NCI-H345 treated with DMSO at 0.1 percent for 48 hours (cell line): Measurements from ENCODE around the gene ZNF749.

Experiments
- DNase-seq: peaks from one replicate; lab custom pipeline; 2025; ENCODE audit not compliant: unreplicated experiment; lab: John Stamatoyannopoulos, UW

Gene ZNF749

DNA sequence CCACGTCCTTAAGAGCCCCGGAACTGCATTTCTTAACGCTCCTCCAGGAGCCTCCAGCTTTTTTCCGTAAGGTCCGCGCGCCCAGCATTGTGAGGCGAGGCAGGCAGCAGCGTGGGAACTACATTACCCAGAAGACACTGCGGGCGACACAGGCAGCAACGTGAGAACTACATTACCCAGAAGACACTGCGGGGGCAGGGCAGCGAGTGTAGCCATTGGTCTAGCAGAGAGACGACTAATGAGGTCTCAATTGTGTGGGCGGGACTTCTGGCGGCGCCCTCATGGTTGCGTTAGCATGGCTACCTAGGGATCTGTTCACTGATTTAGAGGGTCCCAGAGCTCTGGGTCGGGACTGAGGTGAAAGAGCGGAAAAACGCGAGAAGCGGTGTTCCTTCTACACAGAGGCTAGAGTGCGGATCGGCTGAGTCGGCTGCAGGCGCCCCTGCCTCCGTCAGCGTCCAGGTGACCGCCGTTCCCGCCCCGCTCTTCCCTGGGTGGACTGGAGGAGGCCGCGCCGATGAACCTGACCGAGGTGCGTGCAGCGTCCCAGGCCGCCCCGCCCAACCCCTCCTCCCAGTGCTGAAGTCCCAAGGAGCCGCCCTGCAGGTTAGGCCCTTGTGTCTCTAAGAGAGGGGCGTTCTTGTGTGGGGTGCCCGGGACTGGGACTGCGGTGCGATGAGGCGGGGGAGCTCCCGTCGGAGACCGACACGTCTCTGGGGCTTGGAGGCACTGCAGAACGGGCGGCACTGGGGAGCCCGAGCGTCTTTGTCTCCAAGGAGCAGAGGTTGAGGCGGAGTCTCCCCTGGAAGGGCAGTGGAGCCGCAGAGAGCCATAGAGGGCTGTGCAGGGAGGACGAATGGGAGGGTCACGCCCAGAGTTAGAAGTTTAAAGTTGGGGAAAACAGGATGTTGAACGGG, at the start of gene ZNF749:
Gene ZNF749, plus strand, starts transcription at position 264 of the 917 bp plus-strand sequence. Its CDS starts 254 bp downstream, at position 518.
- DNase-seq: peak; percentile 87

DNA sequence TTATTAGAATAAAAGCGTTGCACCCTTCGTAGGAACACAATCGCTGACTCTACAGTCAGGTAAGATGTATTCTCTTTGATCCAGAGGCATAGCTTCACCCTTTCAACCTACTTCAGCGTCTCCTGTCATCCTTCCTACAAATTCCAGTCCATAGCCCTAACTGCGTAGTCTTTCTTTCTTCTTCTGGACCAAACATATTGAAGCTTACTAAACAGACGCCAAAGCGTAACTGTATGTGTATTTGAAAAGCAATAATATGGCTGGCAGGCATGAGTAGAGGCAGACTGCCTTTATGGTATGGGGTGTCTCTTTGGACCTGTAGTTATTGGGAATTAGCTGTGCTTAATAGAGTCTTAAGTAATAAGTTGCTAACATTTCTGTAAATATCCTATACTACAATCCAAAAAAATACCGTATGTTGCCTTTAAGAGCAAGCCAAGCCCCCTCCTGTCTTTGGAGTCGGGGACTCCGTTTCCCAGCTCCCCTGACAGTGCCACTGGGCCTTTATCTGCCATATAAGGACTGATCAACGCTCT, 45.9 kb upstream of the ZNF749 start:
- no peak for DNase-seq

DNA sequence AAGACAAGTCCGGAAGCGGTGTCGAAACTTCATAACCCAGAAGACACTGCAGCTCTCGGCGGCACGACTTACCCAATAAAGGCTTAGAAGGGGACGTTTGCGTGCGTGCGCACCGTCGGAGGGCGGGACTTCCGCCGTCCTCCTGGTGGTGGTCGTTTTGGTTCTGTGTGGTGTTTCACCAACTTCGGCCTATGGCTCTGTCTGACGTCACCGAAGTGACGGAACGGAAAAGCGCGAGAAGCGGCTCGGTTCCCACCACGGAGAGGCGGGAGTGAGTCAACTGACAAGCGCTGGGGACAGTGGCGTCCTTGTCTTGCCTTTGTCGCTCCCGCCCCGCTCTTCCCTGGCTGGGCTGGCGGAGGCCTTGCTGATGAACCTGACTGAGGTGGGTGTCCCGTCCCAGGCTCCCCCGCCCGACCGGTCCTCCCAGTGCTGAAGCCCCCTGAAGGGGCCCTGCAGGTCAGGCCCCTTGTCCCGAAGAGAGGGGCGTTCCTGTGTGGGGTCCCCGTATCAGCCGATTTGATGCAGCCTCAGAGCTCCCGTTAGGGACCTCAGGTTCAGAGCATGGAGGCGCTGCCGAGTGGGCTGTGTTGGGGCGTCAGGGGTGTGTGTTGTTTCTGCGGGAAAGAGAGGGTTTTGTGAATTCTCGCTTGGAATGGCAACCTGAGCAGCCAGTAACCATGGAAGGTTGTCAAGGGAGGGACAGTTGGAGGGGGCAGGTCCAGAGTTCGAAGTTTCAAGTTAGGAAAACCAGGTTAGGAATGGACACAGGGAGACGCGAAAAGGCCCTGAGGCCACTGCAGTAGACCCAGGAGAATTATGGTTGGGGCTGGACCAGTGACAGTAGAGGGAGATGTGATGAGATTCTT, 45.2 kb upstream of the ZNF749 start, which contains the start of gene ZNF548:
Gene ZNF548, plus strand, starts transcription at position 125 of the 869 bp plus-strand sequence. Its CDS starts 246 bp downstream, at position 371.
- DNase-seq: peak; percentile 78

DNA sequence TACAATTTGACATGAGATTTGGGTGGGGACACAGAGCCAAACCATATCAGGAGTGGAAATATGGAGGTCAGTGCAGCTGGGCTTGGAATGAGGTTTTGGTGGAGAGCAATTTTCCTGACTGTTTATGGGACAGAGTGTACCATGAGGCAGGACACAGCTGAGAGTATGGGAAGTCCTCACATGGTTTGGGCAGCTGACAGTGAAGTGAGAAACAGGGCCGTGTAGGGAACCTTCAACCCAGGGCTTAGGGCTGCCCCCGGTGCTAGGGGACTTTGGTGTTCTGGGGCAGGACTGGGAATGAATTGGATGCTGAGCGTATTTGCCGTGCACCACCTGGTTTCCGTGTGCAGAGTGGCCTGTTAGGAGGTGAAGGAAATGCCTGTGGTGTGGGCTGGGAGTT, 39.4 kb upstream of the ZNF749 start:
- no peak for DNase-seq

DNA sequence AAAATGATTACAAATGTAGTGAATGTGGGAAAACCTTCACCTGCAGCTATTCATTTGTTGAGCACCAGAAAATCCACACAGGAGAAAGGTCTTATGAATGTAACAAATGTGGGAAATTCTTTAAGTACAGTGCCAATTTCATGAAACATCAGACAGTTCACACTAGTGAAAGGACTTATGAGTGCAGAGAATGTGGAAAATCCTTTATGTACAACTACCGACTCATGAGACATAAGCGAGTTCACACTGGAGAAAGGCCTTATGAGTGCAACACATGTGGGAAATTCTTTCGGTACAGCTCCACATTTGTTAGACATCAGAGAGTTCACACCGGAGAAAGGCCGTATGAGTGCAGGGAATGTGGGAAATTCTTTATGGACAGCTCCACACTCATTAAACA, 36.3 kb upstream of the ZNF749 start:
- no peak for DNase-seq

DNA sequence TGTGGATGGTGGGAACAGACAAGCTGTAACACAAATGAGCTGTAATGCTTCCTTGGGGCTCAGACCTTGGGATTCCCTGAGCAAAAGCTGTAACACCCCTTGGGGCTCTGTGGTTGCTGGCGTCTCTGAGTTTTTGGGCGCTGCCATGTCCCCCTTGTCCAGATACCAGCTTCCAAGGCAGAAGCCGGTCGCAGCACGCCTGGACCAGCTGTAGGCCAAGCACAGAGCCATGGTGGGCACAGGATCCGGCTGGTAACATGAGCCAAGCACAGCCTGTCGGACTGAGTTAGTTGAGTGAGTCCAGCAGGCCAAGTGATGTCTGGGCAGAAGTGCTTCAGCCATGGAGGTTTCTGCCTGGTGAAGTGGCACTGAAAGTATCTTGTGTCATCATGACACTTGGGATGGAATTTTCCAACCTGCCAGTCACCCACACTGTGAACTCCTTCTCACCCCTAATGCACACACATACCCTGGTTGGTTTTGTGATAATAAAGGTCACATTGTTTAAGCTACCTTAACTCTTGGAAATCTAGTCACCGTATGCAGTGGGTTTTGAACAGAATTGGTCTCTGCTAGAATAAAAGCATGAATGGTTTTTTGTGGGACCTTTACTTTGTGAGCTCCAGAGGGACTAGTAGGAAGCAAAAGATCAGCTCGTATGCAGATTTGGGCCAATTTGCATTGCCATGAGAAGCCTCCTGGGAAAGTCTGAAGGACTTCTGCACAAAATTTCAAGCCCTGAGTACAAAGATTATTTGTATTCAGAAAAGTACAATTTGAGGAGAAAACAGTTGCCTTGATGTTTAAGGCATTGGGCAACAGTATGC, 31.2 kb upstream of the ZNF749 start:
- no peak for DNase-seq

DNA sequence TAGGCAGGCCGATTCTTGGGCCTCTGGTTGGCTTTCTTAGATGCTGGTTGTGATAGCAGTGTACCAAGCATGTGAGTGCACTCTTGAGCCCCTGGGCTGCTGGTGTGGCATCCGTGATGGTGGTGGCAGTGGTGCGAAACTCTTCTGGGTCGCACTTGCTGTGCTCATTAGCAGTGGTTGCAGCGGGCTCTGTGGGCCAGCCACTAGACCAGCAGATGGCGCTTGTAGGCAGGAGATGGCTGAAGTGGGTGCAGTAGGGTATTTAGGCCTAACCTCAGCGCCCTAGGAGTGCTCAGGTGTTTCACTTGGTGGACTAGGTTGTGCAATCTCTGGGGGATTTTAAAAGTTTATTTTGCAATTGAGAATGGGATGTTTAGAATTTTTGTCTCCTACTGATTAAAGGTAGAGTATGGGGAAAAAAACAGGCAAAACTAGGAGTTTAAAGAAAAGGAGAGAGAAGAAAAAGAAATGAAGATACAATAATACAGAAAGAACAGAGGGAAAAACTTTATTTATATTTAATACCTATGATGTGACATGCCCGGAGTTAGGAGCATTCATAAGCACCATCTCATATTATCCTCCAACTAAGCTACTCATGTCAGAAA, 28.5 kb upstream of the ZNF749 start:
- peak; percentile 21 for DNase-seq

DNA sequence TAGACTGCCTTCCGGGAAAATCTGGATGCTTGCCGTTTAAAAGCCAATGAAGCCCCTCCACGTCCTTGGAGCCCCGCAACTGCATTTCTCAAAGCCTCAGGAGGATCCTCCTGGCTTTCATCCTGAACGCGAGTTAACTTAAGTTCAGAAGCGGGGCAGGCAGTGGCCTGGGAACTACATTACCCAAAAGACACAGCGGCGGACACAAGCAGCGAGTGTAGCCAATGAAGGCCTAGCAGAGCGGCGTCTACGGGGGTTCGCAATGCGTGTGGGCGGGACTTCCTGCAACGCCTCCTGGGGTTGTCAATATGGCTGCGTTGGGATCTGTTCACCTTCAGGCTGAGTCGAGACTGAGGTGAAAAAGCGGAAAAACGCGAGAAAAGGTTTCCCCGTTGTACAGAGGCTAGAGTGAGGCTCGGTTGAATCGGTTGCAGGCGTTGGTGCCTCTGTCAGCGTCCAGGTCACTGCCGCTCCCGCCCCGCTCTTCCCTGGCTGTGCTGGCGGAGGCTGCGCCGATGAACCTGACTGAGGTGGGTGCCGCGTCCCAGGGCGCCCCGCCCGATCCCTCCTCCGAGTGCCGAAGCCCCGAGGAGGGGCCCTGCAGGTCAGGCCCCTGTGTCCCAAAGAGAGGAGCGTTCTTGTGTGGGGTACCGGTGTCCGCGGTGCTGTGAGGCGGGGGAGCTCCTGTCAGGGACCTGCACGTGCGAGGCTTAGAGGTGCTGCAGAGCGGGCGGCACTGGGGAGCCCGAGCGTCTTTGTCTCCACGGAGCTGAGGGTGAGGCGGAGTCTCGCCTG, 24.1 kb upstream of the ZNF749 start, which contains the start of gene ZNF17:
Gene ZNF17, plus strand, starts transcription at position 285 of the 795 bp plus-strand sequence. CDS start 2,455 bp downstream, outside the sequence.
- peak; percentile 60 for DNase-seq

DNA sequence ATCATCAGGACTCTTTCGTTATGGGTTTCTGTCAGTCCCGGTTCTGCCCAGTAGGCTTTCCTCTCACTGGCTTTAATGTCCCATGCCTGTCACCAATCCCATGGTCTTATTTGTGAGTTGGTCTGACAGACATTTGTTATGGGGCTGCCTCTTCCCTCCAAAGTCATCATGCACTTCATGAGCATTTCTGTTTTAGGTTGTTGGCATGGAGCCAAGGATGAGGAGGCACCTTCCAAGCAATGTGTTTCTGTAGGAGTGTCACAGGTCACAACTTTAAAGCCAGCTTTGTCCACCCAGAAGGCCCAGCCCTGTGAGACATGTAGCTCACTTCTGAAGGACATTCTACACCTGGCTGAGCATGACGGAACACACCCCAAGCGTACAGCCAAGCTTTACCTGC, 15.7 kb upstream of the ZNF749 start:
- DNase-seq: no peak

DNA sequence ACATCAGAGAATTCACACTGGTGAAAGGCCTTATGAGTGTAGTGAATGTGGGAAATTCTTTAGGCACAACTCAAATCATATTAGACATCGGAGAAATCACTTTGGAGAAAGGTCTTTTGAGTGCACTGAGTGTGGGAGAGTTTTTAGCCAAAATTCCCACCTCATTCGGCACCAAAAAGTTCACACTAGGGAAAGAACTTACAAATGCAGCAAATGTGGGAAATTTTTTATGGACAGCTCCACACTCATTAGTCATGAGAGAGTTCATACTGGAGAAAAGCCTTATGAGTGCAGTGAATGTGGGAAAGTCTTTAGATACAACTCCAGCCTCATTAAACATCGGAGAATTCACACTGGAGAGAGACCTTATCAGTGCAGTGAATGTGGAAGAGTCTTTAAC, 14.1 kb upstream of the ZNF749 start:
- no peak for DNase-seq

DNA sequence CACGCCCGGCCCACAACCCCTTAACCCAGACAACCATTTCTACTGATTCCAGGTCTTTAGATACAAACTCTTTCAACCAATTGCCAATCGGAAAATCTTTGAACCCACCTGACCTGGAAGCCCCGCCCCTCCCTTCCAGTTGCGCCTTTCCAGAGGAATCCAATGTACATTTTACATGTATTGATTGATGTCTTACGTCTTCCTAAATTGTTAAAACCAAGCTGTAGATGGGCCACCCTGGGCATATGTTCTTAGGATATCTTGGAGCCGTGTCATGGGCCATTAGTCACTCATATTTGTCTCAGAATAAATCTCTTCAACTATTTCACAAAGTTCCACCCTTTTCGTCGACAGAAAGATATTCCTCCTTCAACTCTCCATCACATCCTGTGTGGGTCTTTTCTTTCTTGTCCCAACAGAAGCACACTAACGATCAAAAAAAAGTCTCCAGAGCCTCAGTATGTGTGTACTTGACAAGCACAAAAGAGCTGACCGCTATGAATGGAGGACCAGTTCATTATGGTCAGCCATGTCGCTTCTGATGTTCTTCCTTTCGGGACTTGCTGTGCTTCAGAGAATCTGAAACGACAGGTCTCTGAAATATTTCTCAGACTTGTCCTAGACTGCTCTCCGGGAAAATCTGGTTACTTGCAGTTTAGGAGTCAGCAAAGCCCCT, 601 bp upstream of the ZNF749 start:
- peak; percentile 17 for DNase-seq

DNA sequence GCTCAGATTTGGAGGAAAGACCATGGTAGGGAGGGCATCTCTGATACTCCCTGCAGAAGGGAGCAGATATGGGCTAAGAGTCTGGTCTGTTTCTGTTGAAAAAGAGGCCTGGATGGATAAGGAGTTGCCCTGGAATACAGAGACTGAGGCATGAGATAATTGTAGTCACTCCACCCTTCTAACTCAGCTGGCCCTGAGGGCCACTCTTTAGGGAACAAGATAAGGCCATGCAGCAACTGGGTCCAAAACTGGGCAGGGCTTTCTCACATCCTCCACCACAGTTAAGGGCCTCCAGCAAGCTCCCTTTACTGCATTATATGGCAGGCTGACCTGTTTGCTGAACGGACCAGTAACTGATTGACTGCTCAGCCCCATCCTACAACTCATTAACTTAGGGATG, 1.3 kb downstream of the ZNF749 start:
- no peak for DNase-seq

DNA sequence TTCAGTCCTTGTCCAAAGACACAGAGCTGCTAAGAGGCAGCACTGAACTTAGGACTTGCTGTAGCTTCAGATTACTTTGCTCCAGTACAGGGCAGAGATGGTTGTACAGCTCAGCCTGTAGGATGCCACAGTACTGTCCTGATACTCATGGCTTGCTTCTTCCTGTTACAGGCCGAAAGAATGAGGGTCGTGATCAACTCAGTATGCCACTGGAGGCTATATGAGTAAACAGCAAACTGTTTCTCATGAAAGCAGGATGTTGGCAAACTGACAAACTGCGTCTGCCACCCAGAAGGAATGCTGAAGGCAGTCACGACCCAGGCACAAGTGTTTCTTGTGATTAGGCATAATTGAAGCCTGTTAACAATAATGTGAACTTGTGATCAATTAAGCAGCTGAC, 2.8 kb downstream of the ZNF749 start:
- no peak for DNase-seq

DNA sequence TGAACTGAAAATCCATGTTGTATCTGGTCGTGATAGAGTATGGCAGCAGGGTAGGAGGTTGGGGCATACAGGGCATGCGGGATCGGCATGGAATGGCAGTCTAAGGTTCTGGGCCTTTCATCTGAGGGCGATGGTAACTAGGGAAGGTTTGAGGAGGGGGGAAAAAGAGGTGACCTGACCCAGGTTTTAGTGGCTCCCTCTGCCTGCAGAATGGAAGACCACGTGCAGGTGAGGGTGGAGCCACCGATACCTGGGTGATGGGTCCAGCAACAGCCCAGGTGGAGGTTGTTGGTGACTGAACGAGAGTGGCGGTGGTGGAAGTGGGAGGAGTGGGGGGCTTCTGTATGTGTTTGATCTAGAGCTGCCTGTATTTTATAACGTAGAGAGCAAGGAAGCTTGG, 3.8 kb downstream of the ZNF749 start:
- no peak for DNase-seq

DNA sequence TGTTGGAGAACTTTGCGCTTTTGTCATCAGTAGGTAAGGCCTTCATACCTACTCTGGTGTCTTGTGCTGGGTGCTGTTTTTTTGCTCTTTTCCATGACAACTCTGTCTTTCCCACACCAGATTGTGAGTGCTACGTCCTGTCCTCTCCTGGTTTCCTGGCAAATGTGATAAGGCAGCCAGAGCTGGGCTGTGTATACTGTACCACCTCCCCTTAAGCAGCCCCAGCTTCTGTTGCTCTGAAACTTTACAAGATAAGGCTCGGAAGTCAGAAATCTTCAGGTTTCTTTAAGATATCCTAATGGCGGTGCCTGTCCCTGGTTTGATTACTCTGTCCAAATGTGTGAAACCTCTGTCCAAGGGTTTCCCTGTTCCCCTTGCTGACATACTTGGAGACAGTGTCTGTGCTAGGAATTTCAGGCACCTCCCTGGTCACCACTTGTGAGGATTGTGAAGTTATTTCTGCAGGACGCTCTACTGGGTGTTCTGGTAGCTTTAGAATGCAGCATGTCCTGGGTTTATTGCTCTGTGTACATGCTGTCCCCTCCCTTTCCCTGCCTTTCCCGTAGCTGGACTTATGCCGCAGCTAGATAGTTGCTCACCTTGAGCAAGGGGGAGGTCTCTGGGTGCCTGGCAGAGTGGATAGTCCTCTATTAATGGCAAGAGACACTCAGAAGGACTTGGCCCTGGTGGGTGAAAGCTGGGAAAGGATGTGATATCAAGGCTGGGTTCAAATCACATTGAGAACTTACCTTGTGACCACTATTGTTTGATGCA, 7.0 kb downstream of the ZNF749 start:
- DNase-seq: no peak

DNA sequence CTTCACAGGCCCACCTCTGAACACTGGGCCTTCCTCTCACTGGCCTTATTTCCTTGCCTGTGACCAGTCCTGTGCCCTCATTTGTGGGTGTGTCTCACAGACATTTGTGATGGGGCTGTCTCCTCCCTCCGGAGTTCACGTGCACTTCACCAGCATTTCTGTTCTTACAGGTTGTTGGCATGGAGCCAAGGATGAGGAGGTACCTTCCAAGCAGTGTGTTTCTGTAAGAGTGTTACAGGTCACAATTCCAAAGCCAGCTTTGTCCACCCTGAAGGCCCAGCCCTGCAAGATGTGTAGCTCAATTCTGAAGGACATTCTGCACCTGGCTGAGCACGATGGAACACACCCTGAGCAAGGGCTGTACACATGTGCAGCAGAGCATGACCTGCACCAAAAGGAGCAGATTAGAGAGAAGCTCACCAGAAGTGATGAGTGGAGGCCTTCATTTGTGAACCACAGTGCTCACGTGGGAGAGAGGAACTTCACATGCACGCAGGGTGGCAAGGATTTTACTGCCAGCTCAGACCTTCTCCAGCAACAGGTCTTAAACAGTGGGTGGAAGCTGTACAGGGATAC, 8.1 kb downstream of the ZNF749 start:
- peak; percentile 38 for DNase-seq

DNA sequence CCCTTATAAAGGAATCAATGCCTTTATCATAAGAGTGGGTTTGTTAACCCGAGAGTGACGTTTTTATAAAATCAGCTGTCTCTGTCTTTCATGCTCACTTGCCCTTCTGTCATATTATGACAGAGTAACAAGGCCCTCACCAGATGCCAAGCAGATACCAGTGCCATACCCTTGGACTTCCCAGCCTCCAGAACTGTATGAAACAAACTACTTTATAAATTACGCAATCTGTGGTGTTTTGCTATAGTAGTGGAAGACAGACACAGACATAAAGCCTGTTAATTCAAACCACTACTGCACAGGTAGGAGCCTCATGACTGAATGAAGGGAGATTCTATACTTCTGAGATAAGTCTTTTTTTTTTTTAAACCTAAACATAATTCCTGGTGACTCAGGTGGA, 17.2 kb downstream of the ZNF749 start:
- DNase-seq: no peak
